Stomach (tissue), 9 donors: ENCODE results near the gene FAM228B. TPM values are rescaled to one million over a fixed set of nuclear protein-coding genes. Genes with fewer than 3 reads are reported as not detected.
A peak's percentile ranks its signal among the peaks of the same experiment; 100 is the strongest.
"Not testable (repeated sequence)": the region's sequence is repeated elsewhere in the genome, so short reads cannot be mapped to it uniquely, and the experiment has no call there.

Experiments
- DNase-seq, 2 donors: peaks; one replicate each; pipeline versions ENCODE4 v3.0.0 to v3.0.0-alpha.2; 2013 to 2019
- H3K27ac ChIP-seq, 5 donors: fragments of 200-600 bp in 4 of 5; sonication (generic) in 4 of 5; one replicate each; pipeline ENCODE4 v1.5.1; 2013 to 2019; ENCODE audit warnings: mild to moderate bottlenecking in 1 of 5, moderate library complexity in 1 of 5
- H3K27me3 ChIP-seq, 3 donors: fragments of 200-600 bp; sonication (generic); one replicate each; pipeline ENCODE4 v1.5.1; 2017 to 2019; ENCODE audit warnings: mixed run types in 1 of 3
- H3K36me3 ChIP-seq, 4 donors: fragments of 200-600 bp; sonication (generic); 1 replicate in 3 of 4; 2 replicates in 1 of 4; pipeline ENCODE4 v1.5.1; 2016 to 2019
- H3K4me1 ChIP-seq, 4 donors: fragments of 200-600 bp; sonication (generic); one replicate each; pipeline ENCODE4 v1.5.1; 2016 to 2019
- H3K4me3 ChIP-seq, 4 donors: fragments of 200-600 bp; sonication (generic) in 3 of 4; one replicate each; pipeline ENCODE4 v1.5.1; 2016 to 2019; ENCODE audit warnings: mild to moderate bottlenecking in 1 of 4
- H3K9me3 ChIP-seq, 4 donors: fragments of 200-600 bp; sonication (generic); one replicate each; pipeline ENCODE4 v1.5.1; 2016 to 2019
- CTCF ChIP-seq, 7 experiments: fragments of 450-650 bp in 4 of 7; fragments of 200-600 bp in 3 of 7; sonication (generic) in 3 of 7; IDR thresholded peaks; one replicate each; pipeline ENCODE4 v1.5.1; 2016 to 2019; ENCODE audit warnings: antibody characterized with exemption in 7 of 7, control low read depth in 2 of 7, mild to moderate bottlenecking in 1 of 7
- EP300 ChIP-seq: sonication (generic); formaldehyde crosslinking; IDR thresholded peaks from one replicate; pipeline ENCODE4 v1.6.1; 2017; ENCODE audit warnings: antibody characterized with exemption
- POLR2A ChIP-seq, 4 donors: fragments of 450-650 bp; IDR thresholded peaks; one replicate each; pipeline ENCODE4 v1.6.1; 2016; ENCODE audit warnings: antibody characterized with exemption in 4 of 4, control low read depth in 2 of 4, mild to moderate bottlenecking in 1 of 4, moderate library complexity in 1 of 4
- POLR2AphosphoS5 ChIP-seq, 3 donors: sonication (generic); formaldehyde crosslinking; IDR thresholded peaks; one replicate each; pipeline ENCODE4 v1.6.1; 2016; ENCODE audit warnings: antibody characterized with exemption in 3 of 3
- WGBS, 5 donors: extraction: QIAGEN DNeasy Blood & Tissue Kit in 3 of 5; methylation state at CpG; one replicate each; pipeline versions ENCODE4 v1.1.5 to v1.1.7; 2013 to 2018; 5-methylcytosine and 5-hydroxymethylcytosine counted together
- intact Hi-C: fragments of 100-400 bp; cut with DNase I; formaldehyde crosslinking; loops from one replicate; pipeline ENCODE4 v1.15.1; 2023; ENCODE audit warnings: low total_unique reads
- polyA plus RNA-seq, 3 donors: library from polyadenylated mRNA; stranded (reverse); fragments of 200-250 nt; gene quantifications; one replicate each; pipeline ENCODE4 v1.2.3, GENCODE V29; 2013
- total RNA-seq, 5 donors: library from RNA; depleted of rRNA; stranded (reverse); fragments of >200 nt; gene quantifications; one replicate each; pipeline versions ENCODE4 v1.1.0 to v1.2.3, GENCODE V29; 2014 to 2016
- donor health status: healthy with polysubstance abuse.
- donor health status: Bipolar disorder and iron deficiency.
- donor health status: healthy.

Gene FAM228B
- total and polyA plus RNA-seq, 8 donors = 8.4 to 43.2 (median 14.5) TPM; not detected in 1

GRCh38 chr2:24088821-24089359, 34.4 kb upstream of the FAM228B start:
- H3K27ac ChIP-seq = no peak overlapping the region
- H3K4me3 ChIP-seq = no peak overlapping the region
- DNase-seq = no peak
- H3K4me1 ChIP-seq = peaks cover 0 to 13% (median 12%) of the 10 kb centered on the region in 4 donors
- no peak for TF ChIP-seq POLR2A (IDR thresholded peaks at IDR 0.05)
- no peak for TF ChIP-seq CTCF (IDR thresholded peaks at IDR 0.05)
- TF ChIP-seq EP300 = no peak
- no peak for TF ChIP-seq POLR2AphosphoS5 (IDR thresholded peaks at IDR 0.05)
- H3K36me3 ChIP-seq = peaks cover 0 to 22% (median 12%) of the 10 kb centered on the region in 4 donors
- H3K9me3 ChIP-seq = no peaks in the 10 kb centered on the region
- no peaks in the 10 kb centered on the region for H3K27me3 ChIP-seq
- WGBS, 5 donors = 61 to 86% (median 69%) methylated on average over 2 of the region's 2 CpGs
- intact Hi-C loops = loop anchor here (10.0 kb wide), 1 partner anchor 264 kb away; no protein-coding TSS in a partner anchor

GRCh38 chr2:24093270-24093669, 30.0 kb upstream of the FAM228B start:
- H3K4me3 ChIP-seq, H3K4me1 ChIP-seq, intact Hi-C loops, H3K9me3 ChIP-seq, H3K27ac ChIP-seq, H3K27me3 ChIP-seq, DNase-seq: not testable (repeated sequence)
- WGBS, 5 donors = 96 to 99% (median 98%) methylated on average over 5 of the region's 5 CpGs
- H3K36me3 ChIP-seq = peaks cover 5 to 33% (median 24%) of the 10 kb centered on the region in 4 donors

- 58 to 84% (median 63%) methylated on average over 17 of the region's 17 CpGs for WGBS, 5 donors
- H3K4me1 ChIP-seq, H3K4me3 ChIP-seq, H3K9me3 ChIP-seq, H3K27me3 ChIP-seq, H3K27ac ChIP-seq, intact Hi-C loops: not testable (repeated sequence)
- peaks cover 5 to 32% (median 20%) of the 10 kb centered on the region in 4 donors for H3K36me3 ChIP-seq
- DNase-seq = peak in 1 of 2 donors; percentile 34
Measured at GRCh38 chr2:24095171-24095677, 28.0 kb upstream of the FAM228B start.

GRCh38 chr2:24100732-24101131, 22.5 kb upstream of the FAM228B start:
- H3K27me3 ChIP-seq, H3K9me3 ChIP-seq, H3K4me3 ChIP-seq, H3K27ac ChIP-seq, H3K4me1 ChIP-seq, intact Hi-C loops, DNase-seq: not testable (repeated sequence)
- H3K36me3 ChIP-seq = peaks cover 5 to 26% (median 20%) of the 10 kb centered on the region in 4 donors
- WGBS, 5 donors = 89 to 96% (median 92%) methylated on average over 2 of the region's 2 CpGs

- no peak for TF ChIP-seq POLR2A (IDR thresholded peaks at IDR 0.05)
- TF ChIP-seq POLR2AphosphoS5 (IDR thresholded peaks at IDR 0.05) = no peak
- no peak for TF ChIP-seq CTCF (IDR thresholded peaks at IDR 0.05)
- no peak for TF ChIP-seq EP300
- no peak overlapping the region for H3K4me3 ChIP-seq
- intact Hi-C loops = no loop called here
- peaks cover 0 to 7% (median 0%) of the 10 kb centered on the region in 4 donors for H3K9me3 ChIP-seq
- DNase-seq = no peak
- WGBS, 5 donors = 60 to 97% (median 69%) methylated on average over 2 of the region's 2 CpGs
- H3K27ac ChIP-seq = no peak overlapping the region
- H3K36me3 ChIP-seq = peaks cover 0 to 18% (median 12%) of the 10 kb centered on the region in 4 donors
- no peaks in the 10 kb centered on the region for H3K27me3 ChIP-seq
- H3K4me1 ChIP-seq = no peaks in the 10 kb centered on the region
Measured at GRCh38 chr2:24101992-24102391, 21.3 kb upstream of the FAM228B start.

GRCh38 chr2:24102677-24103076, 20.6 kb upstream of the FAM228B start:
- H3K9me3 ChIP-seq = peaks cover 0 to 7% (median 0%) of the 10 kb centered on the region in 4 donors
- WGBS, 5 donors = 88 to 98% (median 90%) methylated on average over 1 of the region's 1 CpG
- H3K27ac ChIP-seq = no peak overlapping the region
- H3K4me1 ChIP-seq = no peaks in the 10 kb centered on the region
- DNase-seq = no peak
- TF ChIP-seq POLR2A (IDR thresholded peaks at IDR 0.05) (no peak), EP300 (no peak), CTCF (IDR thresholded peaks at IDR 0.05) (no peak), POLR2AphosphoS5 (IDR thresholded peaks at IDR 0.05) (no peak)
- no peak overlapping the region for H3K4me3 ChIP-seq
- peaks cover 0 to 18% (median 12%) of the 10 kb centered on the region in 4 donors for H3K36me3 ChIP-seq
- H3K27me3 ChIP-seq = no peaks in the 10 kb centered on the region
- intact Hi-C loops = no loop called here
